ENCODE data around the gene MYL11.
"Not testable (repeated sequence)": the region's sequence is repeated elsewhere in the genome, so short reads cannot be mapped to it uniquely, and the experiment has no call there.

Gene MYL11

GRCh38 chr16:30374538-30374937 lies at the start of gene MYL11:
TSS of gene MYL11 (plus strand) at chr16:30374802. CDS start at chr16:30374858, 56 bp downstream.
- H3K9me3 ChIP-seq (ENCODE audit: control insufficient read depth, insufficient read depth, low read length), result no peaks in the 10 kb centered on the region
- H3K36me3 ChIP-seq (ENCODE audit: insufficient read depth, low read length), result no peaks in the 10 kb centered on the region
- H3K4me1 ChIP-seq (ENCODE audit: insufficient read depth, low read length), result peaks cover 4% of the 10 kb centered on the region; the same call in 1 of the 2 replicates
- no peak within 1 kb of the TSS for H3K9ac ChIP-seq (ENCODE audit: low read depth, low read length)

GRCh38 chr16:30334473-30334989 lies 40.1 kb upstream of the MYL11 start:
- peak overlapping the region; percentile 44; the same call in 1 of the 2 replicates for H3K9ac ChIP-seq (ENCODE audit: low read depth, low read length)
- H3K36me3 ChIP-seq (ENCODE audit: insufficient read depth, low read length); H3K4me1 ChIP-seq (ENCODE audit: insufficient read depth, low read length); H3K9me3 ChIP-seq (ENCODE audit: control insufficient read depth, insufficient read depth, low read length): not testable (repeated sequence)

- H3K36me3 ChIP-seq (ENCODE audit: insufficient read depth, low read length); H3K9me3 ChIP-seq (ENCODE audit: control insufficient read depth, insufficient read depth, low read length): not testable (repeated sequence)
- peak overlapping the region; percentile 80; the same call in 1 of the 2 replicates for H3K9ac ChIP-seq (ENCODE audit: low read depth, low read length)
Measured at GRCh38 chr16:30335028-30335597, 39.5 kb upstream of the MYL11 start.

GRCh38 chr16:30335598-30336474 lies 38.8 kb upstream of the MYL11 start:
- H3K4me1 ChIP-seq (ENCODE audit: insufficient read depth, low read length), result no peaks in the 10 kb centered on the region; the same call in 1 of the 2 replicates
- H3K9ac ChIP-seq (ENCODE audit: low read depth, low read length), result peak overlapping the region; percentile 51; the same call in 1 of the 2 replicates
- no peaks in the 10 kb centered on the region for H3K9me3 ChIP-seq (ENCODE audit: control insufficient read depth, insufficient read depth, low read length)
- no peaks in the 10 kb centered on the region for H3K36me3 ChIP-seq (ENCODE audit: insufficient read depth, low read length)

More at GRCh38 chr16:30335028-30335597, 39.5 kb upstream of the MYL11 start:
- H3K4me1 ChIP-seq (ENCODE audit: insufficient read depth, low read length), result not testable (repeated sequence)

GRCh38 chr16:30337964-30338357 lies 36.6 kb upstream of the MYL11 start:
- H3K36me3 ChIP-seq (ENCODE audit: insufficient read depth, low read length); H3K4me1 ChIP-seq (ENCODE audit: insufficient read depth, low read length); H3K9ac ChIP-seq (ENCODE audit: low read depth, low read length); H3K9me3 ChIP-seq (ENCODE audit: control insufficient read depth, insufficient read depth, low read length): not testable (repeated sequence)

GRCh38 chr16:30338715-30339114 lies 35.9 kb upstream of the MYL11 start:
- not testable (repeated sequence) for H3K36me3 ChIP-seq (ENCODE audit: insufficient read depth, low read length); H3K9me3 ChIP-seq (ENCODE audit: control insufficient read depth, insufficient read depth, low read length); H3K9ac ChIP-seq (ENCODE audit: low read depth, low read length); H3K4me1 ChIP-seq (ENCODE audit: insufficient read depth, low read length)

GRCh38 chr16:30340621-30341020 lies 34.0 kb upstream of the MYL11 start:
- Histone ChIP-seq H3K9me3 (ENCODE audit: control insufficient read depth, insufficient read depth, low read length) (no peaks in the 10 kb centered on the region), H3K4me1 (ENCODE audit: insufficient read depth, low read length) (no peaks in the 10 kb centered on the region; the same call in 1 of the 2 replicates), H3K36me3 (ENCODE audit: insufficient read depth, low read length) (no peaks in the 10 kb centered on the region), H3K9ac (ENCODE audit: low read depth, low read length) (no peak overlapping the region)

GRCh38 chr16:30341971-30342370 lies 32.6 kb upstream of the MYL11 start:
- not testable (repeated sequence) for H3K9me3 ChIP-seq (ENCODE audit: control insufficient read depth, insufficient read depth, low read length); H3K4me1 ChIP-seq (ENCODE audit: insufficient read depth, low read length); H3K36me3 ChIP-seq (ENCODE audit: insufficient read depth, low read length); H3K9ac ChIP-seq (ENCODE audit: low read depth, low read length)

- Histone ChIP-seq H3K36me3 (ENCODE audit: insufficient read depth, low read length) (no peaks in the 10 kb centered on the region), H3K4me1 (ENCODE audit: insufficient read depth, low read length) (no peaks in the 10 kb centered on the region), H3K9ac (ENCODE audit: low read depth, low read length) (no peak overlapping the region), H3K9me3 (ENCODE audit: control insufficient read depth, insufficient read depth, low read length) (no peaks in the 10 kb centered on the region)
Measured at GRCh38 chr16:30342751-30343490, 31.7 kb upstream of the MYL11 start.

- H3K4me1 ChIP-seq (ENCODE audit: insufficient read depth, low read length); H3K9ac ChIP-seq (ENCODE audit: low read depth, low read length); H3K36me3 ChIP-seq (ENCODE audit: insufficient read depth, low read length); H3K9me3 ChIP-seq (ENCODE audit: control insufficient read depth, insufficient read depth, low read length): not testable (repeated sequence)
Measured at GRCh38 chr16:30343491-30343820, 31.1 kb upstream of the MYL11 start.

- H3K9ac ChIP-seq (ENCODE audit: low read depth, low read length), result no peak overlapping the region
- H3K9me3 ChIP-seq (ENCODE audit: control insufficient read depth, insufficient read depth, low read length), result no peaks in the 10 kb centered on the region
- H3K4me1 ChIP-seq (ENCODE audit: insufficient read depth, low read length), result no peaks in the 10 kb centered on the region
- H3K36me3 ChIP-seq (ENCODE audit: insufficient read depth, low read length), result no peaks in the 10 kb centered on the region; the same call in none of the 2 replicates
Measured at GRCh38 chr16:30346286-30346685, 28.3 kb upstream of the MYL11 start.

- Histone ChIP-seq H3K9me3 (ENCODE audit: control insufficient read depth, insufficient read depth, low read length) (no peaks in the 10 kb centered on the region), H3K36me3 (ENCODE audit: insufficient read depth, low read length) (peaks cover 8% of the 10 kb centered on the region), H3K9ac (ENCODE audit: low read depth, low read length) (no peak overlapping the region), H3K4me1 (ENCODE audit: insufficient read depth, low read length) (no peaks in the 10 kb centered on the region)
Measured at GRCh38 chr16:30348113-30348512, 26.5 kb upstream of the MYL11 start.

- no peaks in the 10 kb centered on the region for H3K9me3 ChIP-seq (ENCODE audit: control insufficient read depth, insufficient read depth, low read length)
- H3K9ac ChIP-seq (ENCODE audit: low read depth, low read length), result no peak overlapping the region
- peaks cover 8% of the 10 kb centered on the region for H3K36me3 ChIP-seq (ENCODE audit: insufficient read depth, low read length)
- H3K4me1 ChIP-seq (ENCODE audit: insufficient read depth, low read length), result no peaks in the 10 kb centered on the region
Measured at GRCh38 chr16:30348929-30349328, 25.7 kb upstream of the MYL11 start.

GRCh38 chr16:30349675-30350074 lies 24.9 kb upstream of the MYL11 start:
- Histone ChIP-seq H3K4me1 (ENCODE audit: insufficient read depth, low read length) (no peaks in the 10 kb centered on the region; the same call in 1 of the 2 replicates), H3K9ac (ENCODE audit: low read depth, low read length) (no peak overlapping the region), H3K9me3 (ENCODE audit: control insufficient read depth, insufficient read depth, low read length) (no peaks in the 10 kb centered on the region), H3K36me3 (ENCODE audit: insufficient read depth, low read length) (peaks cover 8% of the 10 kb centered on the region)
